HepG2 (cell line): Measurements from ENCODE around the gene SMTNL2. TPM values are rescaled to one million over a fixed set of nuclear protein-coding genes. Genes with fewer than 3 reads are reported as not detected.

Source experiments
- ATAC-seq: fragments of 200-7000 bp; cut with Tn5 transposase; 3 replicates; pipeline ENCODE4 v1.9.1; 2020; ENCODE audit warnings: mild to moderate bottlenecking, moderate library complexity
- BruUV-seq: library from RNA; stranded (reverse); fragments of 400-500 nt; replicated peaks from 2 replicates; lab custom pipeline; 2021; lab: Mats Ljungman, UMichigan
- CTCF ChIA-PET: fragments of 300-600 bp; formaldehyde crosslinking; extraction: SDS; loops from one replicate; lab custom pipeline; 2021; ENCODE audit warnings: low total read pairs, inconsistent platforms, low intra/inter-chr PET ratio; lab: Yijun Ruan, JAX
- POLR2A ChIA-PET: fragments of 350-600 bp; sonication (Branson Sonifier 250); formaldehyde crosslinking; loops from one replicate; lab custom pipeline; 2020; ENCODE audit warnings: antibody characterized with exemption, inconsistent platforms; lab: Yijun Ruan, JAX
- DNase-seq: peaks from one replicate; pipeline ENCODE4 v3.0.0-alpha.2; 2015; ENCODE audit warnings: low spot score
- FAIRE-seq: peaks from 3 replicates; lab custom pipeline; 2011; peaks lifted over from hg19 to GRCh38; lab: Jason Lieb, UNC
- H2AFZ ChIP-seq: one replicate; pipeline ENCODE4 v1.6.1; 2011; ENCODE audit warnings: low read length, inconsistent platforms
- H3K27ac ChIP-seq: fragments of 300-600 bp; 3 replicates; pipeline ENCODE4 v1.8.0; 2011; ENCODE audit warnings: mixed run types, mild to moderate bottlenecking, mixed read lengths, low read length, inconsistent platforms; ENCODE audit not compliant: insufficient read depth; ENCODE audit errors: extremely low read length
- H3K27me3 ChIP-seq, 2 experiments: fragments of 200-600 bp in 1 of 2; 2 replicates in 1 of 2; 3 replicates in 1 of 2; pipeline versions ENCODE4 v1.6.0 to v1.8.0; 2011; ENCODE audit warnings: low read length in 2 of 2, mild to moderate bottlenecking in 2 of 2, moderate library complexity in 2 of 2, inconsistent platforms in 1 of 2; ENCODE audit not compliant: insufficient read depth in 2 of 2, control insufficient read depth in 1 of 2
- H3K36me3 ChIP-seq, 2 experiments: fragments of 200-600 bp in 1 of 2; replicated peaks in 1 of 2; 2 replicates in 1 of 2; 3 replicates in 1 of 2; pipeline versions ENCODE4 v1.5.1 to v1.8.0; 2011; ENCODE audit warnings: low read length in 2 of 2, inconsistent platforms in 1 of 2; ENCODE audit not compliant: insufficient read depth in 2 of 2, control insufficient read depth in 1 of 2
- H3K4me1 ChIP-seq: 2 replicates; pipeline ENCODE4 v1.5.1; 2012; ENCODE audit warnings: low read length, inconsistent platforms; ENCODE audit not compliant: insufficient read depth
- H3K4me2 ChIP-seq: 2 replicates; pipeline ENCODE4 v1.6.0; 2011; ENCODE audit warnings: low read depth, low read length, inconsistent platforms
- H3K4me3 ChIP-seq, 3 experiments: fragments of 200-600 bp in 1 of 3; sonication (generic), shearing (Covaris generic) in 1 of 3; replicated peaks in 1 of 3; 2 replicates each; pipeline ENCODE4 v1.5.1; 2011 to 2016; ENCODE audit warnings: low read length in 3 of 3, inconsistent platforms in 2 of 3, low read depth in 2 of 3, mild to moderate bottlenecking in 2 of 3, control low read depth in 1 of 3, mixed read lengths in 1 of 3; ENCODE audit not compliant: insufficient read depth in 1 of 3
- H3K79me2 ChIP-seq: one replicate; pipeline ENCODE4 v1.6.1; 2011; ENCODE audit warnings: low read length, inconsistent platforms; ENCODE audit not compliant: insufficient read depth
- H3K9ac ChIP-seq: 2 replicates; pipeline ENCODE4 v1.6.0; 2011; ENCODE audit warnings: mild to moderate bottlenecking, low read depth, low read length, inconsistent platforms; ENCODE audit not compliant: insufficient read depth
- H3K9me3 ChIP-seq: 2 replicates; pipeline ENCODE4 v1.5.1; 2012; ENCODE audit warnings: mild to moderate bottlenecking, low read length
- H4K20me1 ChIP-seq: 2 replicates; pipeline ENCODE4 v1.6.0; 2011; ENCODE audit warnings: inconsistent platforms, mild to moderate bottlenecking, low read length, moderate library complexity; ENCODE audit not compliant: insufficient read depth
- EP300 ChIP-seq, 3 experiments: sonication (generic) in 1 of 3; formaldehyde crosslinking in 1 of 3; IDR thresholded peaks; 2 replicates each; pipeline versions ENCODE4 v1.5.1 to v1.6.1; 2011 to 2020; ENCODE audit warnings: low read depth in 2 of 3, low read length in 2 of 3, borderline replicate concordance in 1 of 3, improper control_type of control experiment in 1 of 3, mild to moderate bottlenecking in 1 of 3, missing genetic modification reagents in 1 of 3, moderate library complexity in 1 of 3
- IRF2 ChIP-seq: IDR thresholded peaks from 2 replicates; pipeline ENCODE4 v1.6.1; 2018; ENCODE audit warnings: missing genetic modification reagents, missing compliant biosample characterization
- ISL2 ChIP-seq: sonication (generic); formaldehyde crosslinking; IDR thresholded peaks from 2 replicates; pipeline ENCODE4 v1.5.0; 2020; ENCODE audit warnings: missing genetic modification reagents
- RBAK ChIP-seq: sonication (generic); formaldehyde crosslinking; IDR thresholded peaks from 2 replicates; pipeline ENCODE4 v1.5.1; 2020; ENCODE audit warnings: mild to moderate bottlenecking, missing genetic modification reagents
- TCF7 ChIP-seq: sonication (generic); IDR thresholded peaks from 2 replicates; pipeline ENCODE4 v1.6.1; 2016; ENCODE audit warnings: antibody characterized with exemption, low read depth
- TGIF2 ChIP-seq: IDR thresholded peaks from 2 replicates; pipeline ENCODE4 v1.6.1; 2016; ENCODE audit warnings: control low read depth, missing compliant biosample characterization
- ZBTB42 ChIP-seq: sonication (generic); formaldehyde crosslinking; IDR thresholded peaks from 2 replicates; pipeline ENCODE4 v1.5.0; 2020; ENCODE audit warnings: mild to moderate bottlenecking, missing genetic modification reagents
- ZNF121 ChIP-seq: sonication (generic); formaldehyde crosslinking; IDR thresholded peaks from 2 replicates; pipeline ENCODE4 v1.5.0; 2020; ENCODE audit warnings: mild to moderate bottlenecking, missing genetic modification reagents
- ZNF24 ChIP-seq: fragments of 450-650 bp; IDR thresholded peaks from 2 replicates; pipeline ENCODE4 v1.6.1; 2017; ENCODE audit warnings: antibody characterized with exemption, mild to moderate bottlenecking
- ZNF430 ChIP-seq: sonication (generic); formaldehyde crosslinking; IDR thresholded peaks from 2 replicates; pipeline ENCODE4 v1.9.0; 2021; ENCODE audit warnings: mild to moderate bottlenecking, missing genetic modification reagents
- WGBS: methylation state at CpG from one replicate; pipeline ENCODE4 v1.1.6; 2017; ENCODE audit warnings: low lambda C conversion rate; 5-methylcytosine and 5-hydroxymethylcytosine counted together
- in situ Hi-C: cut with HindIII; loops from 2 replicates; pipeline ENCODE4 v1.10.0; 2017; ENCODE audit warnings: low pct_unique_long_range_greater_than_20kb; ENCODE audit not compliant: extremely low pct_ligation_motif_present
- intact Hi-C: fragments of 100-400 bp; cut with micrococcal nuclease; formaldehyde crosslinking; loops from one replicate; pipeline ENCODE4 v1.10.0; 2022; ENCODE audit not compliant: unreplicated experiment
- polyA plus RNA-seq, 8 experiments: library from polyadenylated mRNA; depleted of rRNA in 3 of 8; stranded (reverse) in 7 of 8; unstranded in 1 of 8; fragments of >200 nt; fragmentation: Illumina TruSeq in 4 of 8; extraction: Trizol in 4 of 8; gene quantifications; 2 replicates each; pipeline versions ENCODE4 v1.2.1 to v1.2.3, GENCODE V29; 2011 to 2016; ENCODE audit warnings: low read depth in 4 of 8, missing spikeins in 1 of 8, mixed read lengths in 1 of 8; ENCODE audit not compliant: insufficient read depth in 1 of 8
- total RNA-seq, 5 experiments: library from RNA; depleted of rRNA; stranded (reverse); fragments of >200 nt; fragmentation: Illumina TruSeq; extraction: Trizol; gene quantifications; 2 replicates each; pipeline ENCODE4 v1.2.3, GENCODE V29; 2016; ENCODE audit warnings: low read depth in 1 of 5
- TF ChIP-seq, protein P1 (sequence below): sonication (generic); formaldehyde crosslinking; IDR thresholded peaks from 2 replicates; pipeline ENCODE4 v1.9.0; 2021; ENCODE audit warnings: missing genetic modification reagents, mild to moderate bottlenecking, borderline replicate concordance

SMTNL2 gene
- total and polyA plus RNA-seq, 2 of the 13 experiments (the other 11 are each of a cell fraction or from before 2014, with no cell fraction given) = 0.41 to 5.1 TPM

DNA sequence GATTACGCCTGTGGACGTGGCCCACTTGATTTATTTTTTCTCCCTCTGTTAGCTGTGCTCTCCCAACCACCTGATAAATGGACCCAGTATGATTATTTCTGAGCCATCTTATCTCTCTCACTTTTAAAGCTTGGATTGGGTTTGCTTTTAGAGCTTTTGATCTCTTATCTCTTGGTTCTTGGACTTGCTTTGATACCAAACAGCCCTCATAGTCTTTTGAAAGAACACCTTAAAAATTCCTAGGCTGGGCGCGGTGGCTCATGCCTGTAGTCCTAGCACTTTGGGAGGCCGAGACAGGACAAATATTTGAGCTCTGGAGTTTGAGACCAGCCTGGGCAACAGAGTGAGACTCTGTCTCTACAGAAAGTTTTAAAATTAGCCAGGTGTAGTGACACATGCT lies 25.8 kb downstream of the SMTNL2 start:
- DNase-seq = peak; percentile 80
- H3K27me3 ChIP-seq = no peaks in the 10 kb centered on the region
- H3K4me1 ChIP-seq = peaks cover 54% of the 10 kb centered on the region
- POLR2A ChIA-PET = no interaction called here
- no TSS peak for BruUV-seq
- in situ Hi-C loops (no loop called here), intact Hi-C loops (no loop called here)
- CTCF ChIA-PET = no interaction called here
- no peaks in the 10 kb centered on the region for H3K79me2 ChIP-seq
- no peak overlapping the region for H2AFZ ChIP-seq
- 7% methylated on average over 5 of the region's 5 CpGs for WGBS
- no peak overlapping the region for H3K9ac ChIP-seq
- no peaks in the 10 kb centered on the region for H3K9me3 ChIP-seq
- TF ChIP-seq ZNF121 (peak; percentile 87), EP300 (IDR thresholded peaks at IDR 0.05; ENCODE audit: low read depth in 2 of 2, low read length in 2 of 2) (peak in 1 of 2 experiments; percentile 48; a peak in 1 of 4 replicates), EP300 (CRISPR knock-in tag; IDR thresholded peaks at IDR 0.05; ENCODE audit: borderline replicate concordance) (no peak), ISL2 (peak; percentile 70), ZNF24 (no peak), TCF7 (peak; percentile 59; the same call in 1 of the 2 replicates)
- TF ChIP-seq, protein P1, sequence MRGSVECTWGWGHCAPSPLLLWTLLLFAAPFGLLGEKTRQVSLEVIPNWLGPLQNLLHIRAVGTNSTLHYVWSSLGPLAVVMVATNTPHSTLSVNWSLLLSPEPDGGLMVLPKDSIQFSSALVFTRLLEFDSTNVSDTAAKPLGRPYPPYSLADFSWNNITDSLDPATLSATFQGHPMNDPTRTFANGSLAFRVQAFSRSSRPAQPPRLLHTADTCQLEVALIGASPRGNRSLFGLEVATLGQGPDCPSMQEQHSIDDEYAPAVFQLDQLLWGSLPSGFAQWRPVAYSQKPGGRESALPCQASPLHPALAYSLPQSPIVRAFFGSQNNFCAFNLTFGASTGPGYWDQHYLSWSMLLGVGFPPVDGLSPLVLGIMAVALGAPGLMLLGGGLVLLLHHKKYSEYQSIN (CRISPR knock-in tag) = no peak
- peak overlapping the region; percentile 59 for H3K4me2 ChIP-seq
- H3K27ac ChIP-seq = no peak overlapping the region
- H3K4me3 ChIP-seq = 0 out of 6 replicates have a peak overlapping the region, but pooled peaks of 1 of the 3 experiments have one; percentile 0
- ATAC-seq = peak; percentile 54
- no peaks in the 10 kb centered on the region for H4K20me1 ChIP-seq
- FAIRE-seq = peak; percentile 79
- H3K36me3 ChIP-seq = no peaks in the 10 kb centered on the region

DNA sequence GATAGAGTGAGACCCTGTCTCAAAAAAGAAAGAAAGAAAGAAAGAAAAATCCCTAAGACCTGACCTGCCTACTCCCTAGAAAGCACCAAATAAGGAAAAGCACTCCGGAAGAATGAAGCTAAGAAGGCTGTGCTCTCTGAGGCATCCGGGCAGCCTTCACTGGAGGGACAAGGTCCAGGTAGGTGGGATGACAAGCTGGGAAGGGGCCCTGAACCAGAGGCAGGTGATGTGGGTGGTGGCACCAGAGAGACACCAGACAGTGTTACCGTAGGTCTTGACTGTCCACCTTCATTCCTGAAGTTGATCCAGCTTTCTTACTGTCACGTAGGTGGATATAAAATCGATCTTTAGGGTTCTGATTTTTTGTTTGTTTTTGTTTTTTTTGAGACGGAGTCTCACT lies 26.3 kb downstream of the SMTNL2 start:
- 0 out of 6 replicates have a peak overlapping the region, but pooled peaks of 1 of the 3 experiments have one; percentile 0 for H3K4me3 ChIP-seq
- no peak overlapping the region for H2AFZ ChIP-seq
- no peak for TF ChIP-seq IRF2
- no peak for TF ChIP-seq ZNF430 (CRISPR knock-in tag)
- no peak for TF ChIP-seq TGIF2
- no peak for TF ChIP-seq RBAK (CRISPR knock-in tag)
- no peak for TF ChIP-seq ZBTB42
- TF ChIP-seq, all 625 proteins: peak for 0
- in situ Hi-C loops (no loop called here), intact Hi-C loops (no loop called here)
- Histone ChIP-seq H3K4me2 (peak overlapping the region; percentile 59), H3K9ac (no peak overlapping the region), H3K27ac (no peak overlapping the region), H3K36me3 (no peaks in the 10 kb centered on the region), H3K9me3 (no peaks in the 10 kb centered on the region), H3K79me2 (no peaks in the 10 kb centered on the region), H3K4me1 (peaks cover 50% of the 10 kb centered on the region), H4K20me1 (no peaks in the 10 kb centered on the region), H3K27me3 (no peaks in the 10 kb centered on the region)
- FAIRE-seq = no peak
- peak; percentile 47; the same call in 2 of the 3 replicates for ATAC-seq
- ChIA-PET CTCF (no interaction called here), POLR2A (no interaction called here)
- BruUV-seq = no TSS peak
- DNase-seq = no peak
- WGBS = 10% methylated on average over 5 of the region's 6 CpGs
